ENCODE measurements around the gene MESP2. TPM values are rescaled to one million over a fixed set of nuclear protein-coding genes. Genes with fewer than 3 reads are reported as not detected.
A peak's percentile ranks its signal among the peaks of the same experiment; 100 is the strongest.

MESP2 gene
- total and polyA plus RNA-seq, 2 of the 13 experiments (the other 11 are each of a cell fraction or from before 2014, with no cell fraction given) = not detected

- TF ChIP-seq GMEB1 (CRISPR knock-in tag; IDR thresholded peaks at IDR 0.05; ENCODE audit: borderline replicate concordance) = peak; percentile 86
- TF ChIP-seq E2F5 (CRISPR knock-in tag; conservative IDR thresholded peaks at IDR 0.05) = peak; percentile 64; the same call in 1 of the 2 replicates
- 0 out of 2 replicates have a peak, but pooled peaks have one; percentile 61 for TF ChIP-seq THAP8 (CRISPR knock-in tag; IDR thresholded peaks at IDR 0.05; ENCODE audit: borderline replicate concordance)
- peak; percentile 84 for TF ChIP-seq FOXC1 (CRISPR knock-in tag; IDR thresholded peaks at IDR 0.05; ENCODE audit: borderline replicate concordance)
- no peak for TF ChIP-seq ZBTB25 (CRISPR knock-in tag; IDR thresholded peaks at IDR 0.05)
- peak; percentile 32; the same call in 1 of the 2 replicates for TF ChIP-seq THAP11 (CRISPR knock-in tag; IDR thresholded peaks at IDR 0.05)
- peak; percentile 67; the same call in 1 of the 2 replicates for TF ChIP-seq RNF2 (conservative IDR thresholded peaks at IDR 0.05; ENCODE audit: low read depth)
- no peak for TF ChIP-seq ZNF7 (CRISPR knock-in tag; IDR thresholded peaks at IDR 0.05)
- TF ChIP-seq ZNF17 (CRISPR knock-in tag; IDR thresholded peaks at IDR 0.05) = no peak
- peak; percentile 95; the same call in 1 of the 2 replicates for TF ChIP-seq LBX2 (CRISPR knock-in tag; IDR thresholded peaks at IDR 0.05; ENCODE audit: borderline replicate concordance)
- TF ChIP-seq SMARCE1 (IDR thresholded peaks at IDR 0.05; ENCODE audit: borderline replicate concordance) = no peak
- TF ChIP-seq LCORL (IDR thresholded peaks at IDR 0.05) = no peak
- TF ChIP-seq LCORL (CRISPR knock-in tag; IDR thresholded peaks at IDR 0.05) = 0 out of 2 replicates have a peak, but pooled peaks have one; percentile 23
- TF ChIP-seq MTF2 (CRISPR knock-in tag; IDR thresholded peaks at IDR 0.05; ENCODE audit: borderline replicate concordance) = peak; percentile 80; the same call in 1 of the 2 replicates
- TF ChIP-seq POLR2A (IDR thresholded peaks at IDR 0.05; ENCODE audit: insufficient read depth in 1 of 2, low read depth in 2 of 2, low read length in 2 of 2) = no peak
- no peak for TF ChIP-seq ZNF503 (CRISPR knock-in tag; IDR thresholded peaks at IDR 0.05)
- peak; percentile 81 for TF ChIP-seq BCL3 (CRISPR knock-in tag; IDR thresholded peaks at IDR 0.05)
- no peak for TF ChIP-seq JUN (CRISPR knock-in tag; IDR thresholded peaks at IDR 0.05)
- 0 out of 2 replicates have a peak, but pooled peaks have one; percentile 39 for TF ChIP-seq NFYC (CRISPR knock-in tag; IDR thresholded peaks at IDR 0.05)
These were observed at the start of gene MESP2 (continued) for GRCh38 chr15:89776274-89777072.
